HepG2 (cell line): ENCODE results near the gene TRIM15. TPM values are rescaled to one million over a fixed set of nuclear protein-coding genes. Genes with fewer than 3 reads are reported as not detected.

Experiments
- HOXA7 ChIP-seq: sonication (generic); formaldehyde crosslinking; IDR thresholded peaks from 2 replicates; pipeline ENCODE4 v1.8.1; 2022; ENCODE audit warnings: mild to moderate bottlenecking, missing genetic modification reagents, moderate library complexity
- JUN ChIP-seq: sonication (generic); formaldehyde crosslinking; IDR thresholded peaks from 2 replicates; pipeline ENCODE4 v1.4.0; 2020; ENCODE audit warnings: mild to moderate bottlenecking, missing genetic modification reagents
- KDM5B ChIP-seq: sonication (generic); formaldehyde crosslinking; IDR thresholded peaks from 2 replicates; pipeline ENCODE4 v1.4.0; 2020; ENCODE audit warnings: missing genetic modification reagents, mild to moderate bottlenecking, borderline replicate concordance
- MXD4 ChIP-seq: IDR thresholded peaks from 2 replicates; pipeline ENCODE4 v1.6.1; 2016; ENCODE audit warnings: mild to moderate bottlenecking, missing biosample characterization, missing genetic modification reagents
- NKX3-1 ChIP-seq: sonication (generic); formaldehyde crosslinking; IDR thresholded peaks from 2 replicates; pipeline ENCODE4 v1.5.0; 2020; ENCODE audit warnings: missing genetic modification reagents
- RAD21 ChIP-seq: fragments of 450-650 bp; formaldehyde crosslinking; IDR thresholded peaks from 2 replicates; pipeline ENCODE4 v1.5.0; 2020; ENCODE audit warnings: mild to moderate bottlenecking
- RNF2 ChIP-seq: fragments of 450-650 bp; conservative IDR thresholded peaks from 2 replicates; pipeline ENCODE4 v1.6.1; 2016; ENCODE audit warnings: low read depth
- SMC3 ChIP-seq: IDR thresholded peaks from 2 replicates; pipeline ENCODE4 v1.6.1; 2011; ENCODE audit warnings: low read length, improper control_type of control experiment
- SP140L ChIP-seq: sonication (generic); formaldehyde crosslinking; IDR thresholded peaks from 2 replicates; pipeline ENCODE4 v1.4.0; 2020; ENCODE audit warnings: missing genetic modification reagents, borderline replicate concordance
- TBX2 ChIP-seq: sonication (generic); formaldehyde crosslinking; IDR thresholded peaks from 2 replicates; pipeline ENCODE4 v1.5.0; 2020; ENCODE audit warnings: missing genetic modification reagents, mild to moderate bottlenecking, borderline replicate concordance
- TFDP2 ChIP-seq: sonication (generic); formaldehyde crosslinking; IDR thresholded peaks from 2 replicates; pipeline ENCODE4 v1.4.0; 2020; ENCODE audit warnings: missing genetic modification reagents
- ZFX ChIP-seq: sonication (generic); formaldehyde crosslinking; IDR thresholded peaks from 2 replicates; pipeline ENCODE4 v1.4.0; 2020; ENCODE audit warnings: mild to moderate bottlenecking, low read depth, missing genetic modification reagents, moderate library complexity
- ZFY ChIP-seq: sonication (generic); formaldehyde crosslinking; IDR thresholded peaks from 2 replicates; pipeline ENCODE4 v1.4.0; 2020; ENCODE audit warnings: missing genetic modification reagents
- ZNF350 ChIP-seq: sonication (generic); formaldehyde crosslinking; IDR thresholded peaks from 2 replicates; pipeline ENCODE4 v1.4.0; 2020; ENCODE audit warnings: mild to moderate bottlenecking, low read depth, missing genetic modification reagents, borderline replicate concordance
- ZNF367 ChIP-seq: sonication (generic); formaldehyde crosslinking; IDR thresholded peaks from 2 replicates; pipeline ENCODE4 v1.4.0; 2020; ENCODE audit warnings: missing genetic modification reagents, borderline replicate concordance
- ZNF530 ChIP-seq: sonication (generic); formaldehyde crosslinking; IDR thresholded peaks from 2 replicates; pipeline ENCODE4 v1.5.0; 2020; ENCODE audit warnings: low read depth, mild to moderate bottlenecking, missing genetic modification reagents
- ZNF605 ChIP-seq: sonication (generic); formaldehyde crosslinking; IDR thresholded peaks from 2 replicates; pipeline ENCODE4 v1.8.0; 2022; ENCODE audit warnings: mild to moderate bottlenecking, missing genetic modification reagents
- ZNF878 ChIP-seq: sonication (generic); formaldehyde crosslinking; IDR thresholded peaks from 2 replicates; pipeline ENCODE4 v1.8.1; 2023; ENCODE audit warnings: mild to moderate bottlenecking, missing genetic modification reagents, moderate library complexity
- polyA plus RNA-seq, 8 experiments: library from polyadenylated mRNA; depleted of rRNA in 3 of 8; stranded (reverse) in 7 of 8; unstranded in 1 of 8; fragments of >200 nt; fragmentation: Illumina TruSeq in 4 of 8; extraction: Trizol in 4 of 8; gene quantifications; 2 replicates each; pipeline versions ENCODE4 v1.2.1 to v1.2.3, GENCODE V29; 2011 to 2016; ENCODE audit warnings: low read depth in 4 of 8, missing spikeins in 1 of 8, mixed read lengths in 1 of 8; ENCODE audit not compliant: insufficient read depth in 1 of 8
- total RNA-seq, 5 experiments: library from RNA; depleted of rRNA; stranded (reverse); fragments of >200 nt; fragmentation: Illumina TruSeq; extraction: Trizol; gene quantifications; 2 replicates each; pipeline ENCODE4 v1.2.3, GENCODE V29; 2016; ENCODE audit warnings: low read depth in 1 of 5
- TF ChIP-seq, protein P1 (sequence below): sonication (generic); formaldehyde crosslinking; IDR thresholded peaks from 2 replicates; pipeline ENCODE4 v1.5.0; 2020; ENCODE audit warnings: mild to moderate bottlenecking, missing genetic modification reagents, borderline replicate concordance
- TF ChIP-seq, protein P2 (sequence below), 2 experiments: sonication (generic) in 1 of 2; formaldehyde crosslinking in 1 of 2; IDR thresholded peaks; 2 replicates each; pipeline versions ENCODE4 v1.4.0 to v1.6.1; 2018 to 2020; ENCODE audit warnings: missing genetic modification reagents in 2 of 2, borderline replicate concordance in 1 of 2, low read depth in 1 of 2, mild to moderate bottlenecking in 1 of 2, missing biosample characterization in 1 of 2
- TF ChIP-seq, protein P3 (sequence below): IDR thresholded peaks from 2 replicates; pipeline ENCODE4 v1.6.1; 2016

The TRIM15 gene
- total and polyA plus RNA-seq, 2 of the 13 experiments (the other 11 are each of a cell fraction or from before 2014, with no cell fraction given): 35.1 to 38.2 TPM

DNA sequence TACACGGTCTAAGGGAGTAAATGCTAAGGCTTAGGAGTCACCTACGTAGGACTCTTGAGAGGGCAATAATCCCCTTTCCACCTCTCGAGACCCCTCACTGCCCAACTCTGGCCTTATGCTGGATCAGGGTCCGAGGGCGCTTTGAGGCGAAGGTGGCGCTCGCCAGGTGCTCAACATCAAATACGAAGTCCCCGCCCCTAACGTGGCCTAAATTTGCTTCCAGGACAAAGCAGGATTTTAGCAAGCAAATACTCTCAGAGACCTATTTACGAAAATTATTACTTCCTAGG, 50.3 kb downstream of the TRIM15 start (continued):
- no peak; the same call in 1 of the 2 replicates for TF ChIP-seq ZNF350 (CRISPR knock-in tag)
- TF ChIP-seq HOXA7 (CRISPR knock-in tag): no peak
- TF ChIP-seq TBX2 (CRISPR knock-in tag): 0 out of 2 replicates have a peak, but pooled peaks have one; percentile 3
- peak; percentile 6; the same call in 1 of the 2 replicates for TF ChIP-seq TFDP2 (CRISPR knock-in tag)
- no peak for TF ChIP-seq NKX3-1
- TF ChIP-seq RAD21 (CRISPR knock-in tag): peak; percentile 5; the same call in 1 of the 2 replicates
- TF ChIP-seq, protein P1, sequence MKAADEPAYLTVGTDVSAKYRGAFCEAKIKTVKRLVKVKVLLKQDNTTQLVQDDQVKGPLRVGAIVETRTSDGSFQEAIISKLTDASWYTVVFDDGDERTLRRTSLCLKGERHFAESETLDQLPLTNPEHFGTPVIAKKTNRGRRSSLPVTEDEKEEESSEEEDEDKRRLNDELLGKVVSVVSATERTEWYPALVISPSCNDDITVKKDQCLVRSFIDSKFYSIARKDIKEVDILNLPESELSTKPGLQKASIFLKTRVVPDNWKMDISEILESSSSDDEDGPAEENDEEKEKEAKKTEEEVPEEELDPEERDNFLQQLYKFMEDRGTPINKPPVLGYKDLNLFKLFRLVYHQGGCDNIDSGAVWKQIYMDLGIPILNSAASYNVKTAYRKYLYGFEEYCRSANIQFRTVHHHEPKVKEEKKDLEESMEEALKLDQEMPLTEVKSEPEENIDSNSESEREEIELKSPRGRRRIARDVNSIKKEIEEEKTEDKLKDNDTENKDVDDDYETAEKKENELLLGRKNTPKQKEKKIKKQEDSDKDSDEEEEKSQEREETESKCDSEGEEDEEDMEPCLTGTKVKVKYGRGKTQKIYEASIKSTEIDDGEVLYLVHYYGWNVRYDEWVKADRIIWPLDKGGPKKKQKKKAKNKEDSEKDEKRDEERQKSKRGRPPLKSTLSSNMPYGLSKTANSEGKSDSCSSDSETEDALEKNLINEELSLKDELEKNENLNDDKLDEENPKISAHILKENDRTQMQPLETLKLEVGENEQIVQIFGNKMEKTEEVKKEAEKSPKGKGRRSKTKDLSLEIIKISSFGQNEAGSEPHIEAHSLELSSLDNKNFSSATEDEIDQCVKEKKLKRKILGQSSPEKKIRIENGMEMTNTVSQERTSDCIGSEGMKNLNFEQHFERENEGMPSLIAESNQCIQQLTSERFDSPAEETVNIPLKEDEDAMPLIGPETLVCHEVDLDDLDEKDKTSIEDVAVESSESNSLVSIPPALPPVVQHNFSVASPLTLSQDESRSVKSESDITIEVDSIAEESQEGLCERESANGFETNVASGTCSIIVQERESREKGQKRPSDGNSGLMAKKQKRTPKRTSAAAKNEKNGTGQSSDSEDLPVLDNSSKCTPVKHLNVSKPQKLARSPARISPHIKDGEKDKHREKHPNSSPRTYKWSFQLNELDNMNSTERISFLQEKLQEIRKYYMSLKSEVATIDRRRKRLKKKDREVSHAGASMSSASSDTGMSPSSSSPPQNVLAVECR (CRISPR knock-in tag): peak; percentile 52; the same call in 1 of the 2 replicates
- 0 out of 2 replicates have a peak, but pooled peaks have one; percentile 20 for TF ChIP-seq SP140L (CRISPR knock-in tag)
- peak; percentile 65; the same call in 1 of the 2 replicates for TF ChIP-seq ZNF605
- 0 out of 2 replicates have a peak, but pooled peaks have one; percentile 19 for TF ChIP-seq MXD4 (CRISPR knock-in tag)
- TF ChIP-seq, protein P2, sequence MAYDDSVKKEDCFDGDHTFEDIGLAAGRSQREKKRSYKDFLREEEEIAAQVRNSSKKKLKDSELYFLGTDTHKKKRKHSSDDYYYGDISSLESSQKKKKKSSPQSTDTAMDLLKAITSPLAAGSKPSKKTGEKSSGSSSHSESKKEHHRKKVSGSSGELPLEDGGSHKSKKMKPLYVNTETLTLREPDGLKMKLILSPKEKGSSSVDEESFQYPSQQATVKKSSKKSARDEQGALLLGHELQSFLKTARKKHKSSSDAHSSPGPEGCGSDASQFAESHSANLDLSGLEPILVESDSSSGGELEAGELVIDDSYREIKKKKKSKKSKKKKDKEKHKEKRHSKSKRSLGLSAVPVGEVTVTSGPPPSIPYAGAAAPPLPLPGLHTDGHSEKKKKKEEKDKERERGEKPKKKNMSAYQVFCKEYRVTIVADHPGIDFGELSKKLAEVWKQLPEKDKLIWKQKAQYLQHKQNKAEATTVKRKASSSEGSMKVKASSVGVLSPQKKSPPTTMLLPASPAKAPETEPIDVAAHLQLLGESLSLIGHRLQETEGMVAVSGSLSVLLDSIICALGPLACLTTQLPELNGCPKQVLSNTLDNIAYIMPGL (CRISPR knock-in tag; IDR thresholded peaks at IDR 0.05; ENCODE audit: borderline replicate concordance in 1 of 2, low read depth in 1 of 2): peak in 1 of 2 experiments; percentile 87; a peak in 1 of 4 replicates
- no peak for TF ChIP-seq ZNF530 (CRISPR knock-in tag)
- peak; percentile 13; the same call in 1 of the 2 replicates for TF ChIP-seq KDM5B (CRISPR knock-in tag)
- no peak for TF ChIP-seq JUN (CRISPR knock-in tag)
- no peak for TF ChIP-seq ZNF367 (CRISPR knock-in tag)
- TF ChIP-seq, protein P3, sequence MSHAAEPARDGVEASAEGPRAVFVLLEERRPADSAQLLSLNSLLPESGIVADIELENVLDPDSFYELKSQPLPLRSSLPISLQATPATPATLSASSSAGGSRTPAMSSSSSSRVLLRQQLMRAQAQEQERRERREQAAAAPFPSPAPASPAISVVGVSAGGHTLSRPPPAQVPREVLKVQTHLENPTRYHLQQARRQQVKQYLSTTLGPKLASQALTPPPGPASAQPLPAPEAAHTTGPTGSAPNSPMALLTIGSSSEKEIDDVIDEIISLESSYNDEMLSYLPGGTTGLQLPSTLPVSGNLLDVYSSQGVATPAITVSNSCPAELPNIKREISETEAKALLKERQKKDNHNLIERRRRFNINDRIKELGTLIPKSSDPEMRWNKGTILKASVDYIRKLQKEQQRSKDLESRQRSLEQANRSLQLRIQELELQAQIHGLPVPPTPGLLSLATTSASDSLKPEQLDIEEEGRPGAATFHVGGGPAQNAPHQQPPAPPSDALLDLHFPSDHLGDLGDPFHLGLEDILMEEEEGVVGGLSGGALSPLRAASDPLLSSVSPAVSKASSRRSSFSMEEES: no peak
- TF ChIP-seq SMC3: no peak
- TF ChIP-seq RNF2: peak; percentile 78; the same call in 1 of the 2 replicates
- peak; percentile 69 for TF ChIP-seq ZFY
- TF ChIP-seq ZFX (CRISPR knock-in tag): peak; percentile 84
- TF ChIP-seq ZNF878 (CRISPR knock-in tag): 0 out of 2 replicates have a peak, but pooled peaks have one; percentile 30
